GM12878 (cell line): ENCODE measurements around the gene GSX1. TPM values are rescaled to one million over a fixed set of nuclear protein-coding genes. Genes with fewer than 3 reads are reported as not detected.

Source experiments
- BRCA1 ChIP-seq: IDR thresholded peaks from 2 replicates; pipeline ENCODE4 v1.6.1; 2011; ENCODE audit warnings: low read depth, low read length, improper control_type of control experiment
- EED ChIP-seq: sonication (generic); IDR thresholded peaks from 2 replicates; pipeline ENCODE4 v1.6.1; 2016; ENCODE audit warnings: antibody characterized with exemption, low read depth
- polyA plus RNA-seq, 11 experiments: library from polyadenylated mRNA; depleted of rRNA in 4 of 11; unstranded in 6 of 11; stranded (reverse) in 5 of 11; fragments of >200 nt; fragmentation: Nextera tagmentation in 4 of 11; fragmentation: Illumina TruSeq in 1 of 11; extraction: Ambion mirVana in 4 of 11; extraction: Trizol in 1 of 11; gene quantifications; 1 replicate in 1 of 11; 2 replicates in 10 of 11; pipeline versions ENCODE4 v1.2.1 to v1.2.3, GENCODE V29; 2011 to 2016; ENCODE audit warnings: inconsistent platforms in 2 of 11, missing spikeins in 2 of 11, low read depth in 1 of 11
- total RNA-seq, 4 experiments: library from RNA; depleted of rRNA in 3 of 4; stranded (reverse); fragments of >200 nt in 3 of 4; fragmentation: Illumina TruSeq in 1 of 4; extraction: Trizol in 1 of 4; gene quantifications; 2 replicates each; pipeline versions ENCODE4 v1.2.1 to v1.2.3, GENCODE V29; 2013 to 2021
- TF ChIP-seq, protein P1 (sequence below): fragments of 450-650 bp; IDR thresholded peaks from 2 replicates; pipeline ENCODE4 v1.6.1; 2017; ENCODE audit warnings: mild to moderate bottlenecking, moderate library complexity
- TF ChIP-seq, protein P2 (sequence below): fragments of 450-650 bp; formaldehyde crosslinking; IDR thresholded peaks from 2 replicates; pipeline ENCODE4 v1.4.0; 2020; ENCODE audit warnings: mild to moderate bottlenecking, moderate library complexity
- TF ChIP-seq, protein P3 (sequence below): fragments of 450-650 bp; IDR thresholded peaks from 2 replicates; pipeline ENCODE4 v1.6.1; 2017; ENCODE audit warnings: mild to moderate bottlenecking, low read depth, inconsistent platforms; ENCODE audit not compliant: poor library complexity, severe bottlenecking

The GSX1 gene
- total and polyA plus RNA-seq, 10 of the 15 experiments (the other 5 are each of a cell fraction or from before 2014, with no cell fraction given), result not detected

DNA sequence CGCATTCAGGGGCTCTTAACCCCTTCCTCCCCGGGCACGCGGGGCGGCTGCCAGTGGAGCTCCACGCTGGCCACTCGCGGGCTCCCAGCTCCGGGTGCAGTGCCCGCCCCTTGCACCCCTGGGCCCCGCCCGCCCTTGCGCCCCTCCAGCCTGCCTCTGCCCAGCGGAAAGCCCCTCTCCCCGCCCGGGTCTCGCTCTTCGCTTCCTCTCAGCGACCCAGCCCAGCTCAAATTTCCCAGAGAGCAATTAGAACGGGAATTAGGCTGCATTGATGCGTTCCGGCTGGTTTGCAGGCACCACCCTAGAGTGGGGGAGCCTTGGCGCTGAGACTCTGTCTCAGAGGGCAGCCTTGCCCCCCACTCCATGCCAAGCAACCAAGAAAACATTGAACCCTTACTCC is 1.8 kb upstream of the GSX1 start (continued):
- TF ChIP-seq BRCA1 (no peak), EED (no peak)
- TF ChIP-seq, protein P1, sequence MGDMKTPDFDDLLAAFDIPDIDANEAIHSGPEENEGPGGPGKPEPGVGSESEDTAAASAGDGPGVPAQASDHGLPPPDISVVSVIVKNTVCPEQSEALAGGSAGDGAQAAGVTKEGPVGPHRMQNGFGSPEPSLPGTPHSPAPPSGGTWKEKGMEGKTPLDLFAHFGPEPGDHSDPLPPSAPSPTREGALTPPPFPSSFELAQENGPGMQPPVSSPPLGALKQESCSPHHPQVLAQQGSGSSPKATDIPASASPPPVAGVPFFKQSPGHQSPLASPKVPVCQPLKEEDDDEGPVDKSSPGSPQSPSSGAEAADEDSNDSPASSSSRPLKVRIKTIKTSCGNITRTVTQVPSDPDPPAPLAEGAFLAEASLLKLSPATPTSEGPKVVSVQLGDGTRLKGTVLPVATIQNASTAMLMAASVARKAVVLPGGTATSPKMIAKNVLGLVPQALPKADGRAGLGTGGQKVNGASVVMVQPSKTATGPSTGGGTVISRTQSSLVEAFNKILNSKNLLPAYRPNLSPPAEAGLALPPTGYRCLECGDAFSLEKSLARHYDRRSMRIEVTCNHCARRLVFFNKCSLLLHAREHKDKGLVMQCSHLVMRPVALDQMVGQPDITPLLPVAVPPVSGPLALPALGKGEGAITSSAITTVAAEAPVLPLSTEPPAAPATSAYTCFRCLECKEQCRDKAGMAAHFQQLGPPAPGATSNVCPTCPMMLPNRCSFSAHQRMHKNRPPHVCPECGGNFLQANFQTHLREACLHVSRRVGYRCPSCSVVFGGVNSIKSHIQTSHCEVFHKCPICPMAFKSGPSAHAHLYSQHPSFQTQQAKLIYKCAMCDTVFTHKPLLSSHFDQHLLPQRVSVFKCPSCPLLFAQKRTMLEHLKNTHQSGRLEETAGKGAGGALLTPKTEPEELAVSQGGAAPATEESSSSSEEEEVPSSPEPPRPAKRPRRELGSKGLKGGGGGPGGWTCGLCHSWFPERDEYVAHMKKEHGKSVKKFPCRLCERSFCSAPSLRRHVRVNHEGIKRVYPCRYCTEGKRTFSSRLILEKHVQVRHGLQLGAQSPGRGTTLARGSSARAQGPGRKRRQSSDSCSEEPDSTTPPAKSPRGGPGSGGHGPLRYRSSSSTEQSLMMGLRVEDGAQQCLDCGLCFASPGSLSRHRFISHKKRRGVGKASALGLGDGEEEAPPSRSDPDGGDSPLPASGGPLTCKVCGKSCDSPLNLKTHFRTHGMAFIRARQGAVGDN, result no peak
- TF ChIP-seq, protein P2, sequence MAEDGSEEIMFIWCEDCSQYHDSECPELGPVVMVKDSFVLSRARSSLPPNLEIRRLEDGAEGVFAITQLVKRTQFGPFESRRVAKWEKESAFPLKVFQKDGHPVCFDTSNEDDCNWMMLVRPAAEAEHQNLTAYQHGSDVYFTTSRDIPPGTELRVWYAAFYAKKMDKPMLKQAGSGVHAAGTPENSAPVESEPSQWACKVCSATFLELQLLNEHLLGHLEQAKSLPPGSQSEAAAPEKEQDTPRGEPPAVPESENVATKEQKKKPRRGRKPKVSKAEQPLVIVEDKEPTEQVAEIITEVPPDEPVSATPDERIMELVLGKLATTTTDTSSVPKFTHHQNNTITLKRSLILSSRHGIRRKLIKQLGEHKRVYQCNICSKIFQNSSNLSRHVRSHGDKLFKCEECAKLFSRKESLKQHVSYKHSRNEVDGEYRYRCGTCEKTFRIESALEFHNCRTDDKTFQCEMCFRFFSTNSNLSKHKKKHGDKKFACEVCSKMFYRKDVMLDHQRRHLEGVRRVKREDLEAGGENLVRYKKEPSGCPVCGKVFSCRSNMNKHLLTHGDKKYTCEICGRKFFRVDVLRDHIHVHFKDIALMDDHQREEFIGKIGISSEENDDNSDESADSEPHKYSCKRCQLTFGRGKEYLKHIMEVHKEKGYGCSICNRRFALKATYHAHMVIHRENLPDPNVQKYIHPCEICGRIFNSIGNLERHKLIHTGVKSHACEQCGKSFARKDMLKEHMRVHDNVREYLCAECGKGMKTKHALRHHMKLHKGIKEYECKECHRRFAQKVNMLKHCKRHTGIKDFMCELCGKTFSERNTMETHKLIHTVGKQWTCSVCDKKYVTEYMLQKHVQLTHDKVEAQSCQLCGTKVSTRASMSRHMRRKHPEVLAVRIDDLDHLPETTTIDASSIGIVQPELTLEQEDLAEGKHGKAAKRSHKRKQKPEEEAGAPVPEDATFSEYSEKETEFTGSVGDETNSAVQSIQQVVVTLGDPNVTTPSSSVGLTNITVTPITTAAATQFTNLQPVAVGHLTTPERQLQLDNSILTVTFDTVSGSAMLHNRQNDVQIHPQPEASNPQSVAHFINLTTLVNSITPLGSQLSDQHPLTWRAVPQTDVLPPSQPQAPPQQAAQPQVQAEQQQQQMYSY, result no peak
- TF ChIP-seq, protein P3, sequence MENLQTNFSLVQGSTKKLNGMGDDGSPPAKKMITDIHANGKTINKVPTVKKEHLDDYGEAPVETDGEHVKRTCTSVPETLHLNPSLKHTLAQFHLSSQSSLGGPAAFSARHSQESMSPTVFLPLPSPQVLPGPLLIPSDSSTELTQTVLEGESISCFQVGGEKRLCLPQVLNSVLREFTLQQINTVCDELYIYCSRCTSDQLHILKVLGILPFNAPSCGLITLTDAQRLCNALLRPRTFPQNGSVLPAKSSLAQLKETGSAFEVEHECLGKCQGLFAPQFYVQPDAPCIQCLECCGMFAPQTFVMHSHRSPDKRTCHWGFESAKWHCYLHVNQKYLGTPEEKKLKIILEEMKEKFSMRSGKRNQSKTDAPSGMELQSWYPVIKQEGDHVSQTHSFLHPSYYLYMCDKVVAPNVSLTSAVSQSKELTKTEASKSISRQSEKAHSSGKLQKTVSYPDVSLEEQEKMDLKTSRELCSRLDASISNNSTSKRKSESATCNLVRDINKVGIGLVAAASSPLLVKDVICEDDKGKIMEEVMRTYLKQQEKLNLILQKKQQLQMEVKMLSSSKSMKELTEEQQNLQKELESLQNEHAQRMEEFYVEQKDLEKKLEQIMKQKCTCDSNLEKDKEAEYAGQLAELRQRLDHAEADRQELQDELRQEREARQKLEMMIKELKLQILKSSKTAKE, result no peak
